ENCODE measurements around the gene NCKAP5.
"Not testable (repeated sequence)": the region's sequence is repeated elsewhere in the genome, so short reads cannot be mapped to it uniquely, and the experiment has no call there.

NCKAP5 gene

DNA sequence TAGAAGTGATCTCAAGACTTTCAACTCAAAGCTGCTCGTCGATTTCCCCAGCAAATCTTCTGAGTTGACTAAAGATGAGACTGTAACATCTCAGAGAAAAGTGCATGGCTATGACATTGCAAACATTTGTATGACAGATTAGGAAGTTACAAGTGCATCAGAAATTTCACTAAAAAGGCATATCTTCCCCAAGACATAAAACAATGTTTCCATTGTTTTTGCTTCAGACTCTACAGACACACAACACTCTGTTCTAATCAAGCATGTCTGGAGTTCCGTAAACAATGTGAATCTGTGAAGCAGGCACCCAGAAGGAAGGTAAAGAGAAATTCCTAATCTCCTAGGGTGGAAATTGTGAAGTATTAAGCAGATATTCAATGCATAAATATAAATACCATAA is 753.6 kb downstream of the NCKAP5 start:
- no peak overlapping the region for H3K4me3 ChIP-seq (ENCODE audit: low read depth, low read length)
- TF ChIP-seq, protein P1, sequence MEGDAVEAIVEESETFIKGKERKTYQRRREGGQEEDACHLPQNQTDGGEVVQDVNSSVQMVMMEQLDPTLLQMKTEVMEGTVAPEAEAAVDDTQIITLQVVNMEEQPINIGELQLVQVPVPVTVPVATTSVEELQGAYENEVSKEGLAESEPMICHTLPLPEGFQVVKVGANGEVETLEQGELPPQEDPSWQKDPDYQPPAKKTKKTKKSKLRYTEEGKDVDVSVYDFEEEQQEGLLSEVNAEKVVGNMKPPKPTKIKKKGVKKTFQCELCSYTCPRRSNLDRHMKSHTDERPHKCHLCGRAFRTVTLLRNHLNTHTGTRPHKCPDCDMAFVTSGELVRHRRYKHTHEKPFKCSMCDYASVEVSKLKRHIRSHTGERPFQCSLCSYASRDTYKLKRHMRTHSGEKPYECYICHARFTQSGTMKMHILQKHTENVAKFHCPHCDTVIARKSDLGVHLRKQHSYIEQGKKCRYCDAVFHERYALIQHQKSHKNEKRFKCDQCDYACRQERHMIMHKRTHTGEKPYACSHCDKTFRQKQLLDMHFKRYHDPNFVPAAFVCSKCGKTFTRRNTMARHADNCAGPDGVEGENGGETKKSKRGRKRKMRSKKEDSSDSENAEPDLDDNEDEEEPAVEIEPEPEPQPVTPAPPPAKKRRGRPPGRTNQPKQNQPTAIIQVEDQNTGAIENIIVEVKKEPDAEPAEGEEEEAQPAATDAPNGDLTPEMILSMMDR (IDR thresholded peaks at IDR 0.05; ENCODE audit: control insufficient read depth, extremely low read depth, insufficient read depth) = no peak
- DNase-seq (ENCODE audit: low read depth) = no peak

DNA sequence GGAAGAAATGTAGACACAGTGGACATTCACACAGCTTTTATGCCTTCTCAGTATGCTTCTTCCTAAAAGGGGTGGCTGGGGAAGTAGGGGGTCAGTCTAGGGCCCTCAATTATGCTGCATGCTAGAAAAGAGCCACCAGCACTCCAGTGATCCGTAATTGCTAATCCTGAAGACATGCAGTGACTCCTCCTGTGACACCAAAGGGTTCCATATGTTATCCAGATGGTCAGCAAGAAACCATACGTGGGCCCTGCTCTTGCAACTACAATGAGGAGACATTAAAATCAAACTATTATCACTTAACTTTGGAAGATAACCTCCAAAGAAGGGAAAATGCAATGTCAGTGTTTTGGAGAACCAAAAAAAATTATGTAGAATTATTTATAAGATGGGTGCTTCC is 754.8 kb downstream of the NCKAP5 start:
- TF ChIP-seq, protein P1 (IDR thresholded peaks at IDR 0.05; ENCODE audit: control insufficient read depth, extremely low read depth, insufficient read depth) = no peak
- H3K4me3 ChIP-seq (ENCODE audit: low read depth, low read length) = no peak overlapping the region
- DNase-seq (ENCODE audit: low read depth) = no peak

DNA sequence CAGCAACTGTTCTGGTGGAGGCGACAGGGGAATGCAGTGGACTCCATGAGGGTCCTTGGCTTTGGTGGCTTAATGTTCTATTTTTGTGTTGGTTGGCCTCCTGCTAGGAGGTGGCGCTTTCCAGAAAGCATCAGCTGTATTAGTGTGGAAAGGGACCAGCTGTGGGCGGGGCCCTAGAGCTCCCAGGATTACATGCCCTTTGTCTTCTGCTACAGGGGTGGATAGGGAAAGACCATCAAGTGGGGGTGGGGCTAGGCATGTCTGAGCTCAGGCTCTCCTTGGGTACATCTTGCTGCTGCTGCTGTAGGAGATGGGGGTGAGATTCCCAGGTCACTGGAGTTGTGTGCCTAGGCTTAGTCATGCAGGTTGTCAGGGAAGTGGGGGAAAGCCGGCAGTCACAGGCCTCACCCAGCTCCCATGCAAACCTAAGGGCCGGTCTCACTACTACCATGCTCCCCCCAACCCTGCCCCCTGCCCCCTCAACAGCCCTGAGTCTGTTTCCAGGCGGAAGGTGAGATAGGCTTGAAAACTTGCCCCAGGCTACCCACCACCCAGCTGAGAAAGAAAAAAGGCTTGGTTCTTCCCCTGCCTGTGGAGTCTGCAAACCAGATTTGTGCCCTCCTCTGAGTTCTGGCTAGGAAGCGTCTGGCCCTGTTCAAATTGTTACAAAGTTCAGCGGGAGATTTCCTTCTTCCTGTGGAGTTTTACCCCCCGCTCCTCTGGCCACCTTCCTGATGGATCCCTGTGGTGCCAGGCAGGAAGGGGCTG is 756.9 kb downstream of the NCKAP5 start:
- no peak for DNase-seq (ENCODE audit: low read depth)
- TF ChIP-seq, protein P1 (IDR thresholded peaks at IDR 0.05; ENCODE audit: control insufficient read depth, extremely low read depth, insufficient read depth) = no peak
- no peak overlapping the region for H3K4me3 ChIP-seq (ENCODE audit: low read depth, low read length)

DNA sequence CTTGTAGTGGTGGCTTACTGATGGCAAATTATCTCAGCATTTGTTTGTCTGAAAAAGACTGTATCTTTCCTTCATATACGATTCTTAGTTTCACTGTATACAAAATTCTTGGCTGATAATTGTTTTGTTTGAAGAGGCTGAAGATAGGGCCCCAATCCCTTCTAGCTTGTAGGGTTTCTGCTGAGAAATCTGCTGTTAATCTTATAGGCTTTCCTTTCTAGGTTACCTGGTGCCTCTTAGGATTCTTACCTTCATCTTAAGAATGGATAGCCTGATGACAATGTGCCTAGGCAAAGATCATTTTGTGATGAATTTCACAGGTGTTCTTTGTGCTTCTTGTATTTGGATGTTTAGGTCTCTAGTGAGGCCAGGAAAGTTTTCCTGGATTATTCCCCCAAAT is 758.3 kb downstream of the NCKAP5 start:
- H3K4me3 ChIP-seq (ENCODE audit: low read depth, low read length) = not testable (repeated sequence)

DNA sequence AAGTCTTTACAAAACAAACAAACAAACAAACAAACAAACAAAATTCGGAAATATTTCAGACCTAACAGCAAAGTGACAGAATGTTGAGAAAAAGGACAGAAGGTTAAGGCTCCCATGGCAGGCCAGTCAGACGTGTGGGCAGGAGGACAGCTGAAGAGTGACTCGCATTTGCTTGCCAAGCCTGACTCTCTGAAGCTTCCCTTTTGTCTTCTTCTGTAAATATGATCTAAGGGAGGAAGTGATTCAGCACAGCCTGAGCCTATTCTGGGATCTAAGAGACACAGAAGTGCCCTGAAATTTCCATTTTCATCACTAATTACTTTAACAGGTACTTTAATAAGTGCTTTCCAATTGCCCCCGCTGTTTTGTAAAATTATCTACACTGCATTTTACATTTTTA is 764.2 kb downstream of the NCKAP5 start:
- H3K4me3 ChIP-seq (ENCODE audit: low read depth, low read length) = no peak overlapping the region
- TF ChIP-seq, protein P1 (IDR thresholded peaks at IDR 0.05; ENCODE audit: control insufficient read depth, extremely low read depth, insufficient read depth) = no peak
- no peak for DNase-seq (ENCODE audit: low read depth)

More for the DNA sequence above, 758.3 kb downstream of the NCKAP5 start:
- DNase-seq (ENCODE audit: low read depth) = not testable (repeated sequence)

DNA sequence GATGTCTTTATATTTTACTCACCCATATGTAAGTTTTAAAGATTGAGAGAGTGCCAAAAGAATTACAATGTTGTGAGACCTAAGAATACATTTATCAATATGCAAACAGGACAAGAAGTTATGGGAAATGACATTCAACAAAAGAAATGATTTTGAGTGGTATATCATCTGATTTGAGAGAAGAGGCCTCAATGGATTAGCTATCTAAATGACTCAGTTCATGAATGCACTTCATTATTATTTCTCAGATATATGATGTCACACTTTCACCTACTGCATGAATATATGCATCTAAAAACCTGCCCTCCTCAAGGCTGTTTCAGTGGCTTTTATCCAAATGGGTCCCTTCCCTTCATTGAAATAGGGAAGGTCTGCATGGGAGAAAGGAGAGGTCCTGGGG is 769.9 kb downstream of the NCKAP5 start:
- TF ChIP-seq, protein P1 (IDR thresholded peaks at IDR 0.05; ENCODE audit: control insufficient read depth, extremely low read depth, insufficient read depth) = no peak
- no peak overlapping the region for H3K4me3 ChIP-seq (ENCODE audit: low read depth, low read length)
- DNase-seq (ENCODE audit: low read depth) = no peak

DNA sequence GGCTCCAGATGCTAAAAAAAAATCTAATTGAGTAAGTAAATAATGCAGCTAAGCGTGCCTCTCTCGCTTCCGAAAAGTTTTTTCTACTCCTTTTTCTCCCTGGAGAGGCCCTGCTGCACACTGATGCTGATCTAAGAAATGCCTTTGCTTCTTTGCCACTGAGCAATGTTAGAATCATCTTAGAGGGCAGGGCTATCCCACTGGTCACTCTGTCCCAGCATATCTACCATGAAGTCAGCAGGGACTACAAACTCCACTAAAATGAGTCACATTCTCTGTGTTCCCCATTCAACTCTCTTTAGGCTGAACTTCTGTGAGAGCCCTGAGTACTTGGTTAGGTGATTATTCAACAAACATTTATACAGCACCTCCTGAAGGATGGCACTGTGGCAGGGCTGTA is 770.7 kb downstream of the NCKAP5 start:
- TF ChIP-seq, protein P1 (IDR thresholded peaks at IDR 0.05; ENCODE audit: control insufficient read depth, extremely low read depth, insufficient read depth) = no peak
- DNase-seq (ENCODE audit: low read depth) = no peak
- H3K4me3 ChIP-seq (ENCODE audit: low read depth, low read length) = no peak overlapping the region

Data from LNCaP clone FGC (cell line).